HG02981 (cell line): Measurements from ENCODE around the gene UBE2R2.
"Not testable (repeated sequence)": the region's sequence is repeated elsewhere in the genome, so short reads cannot be mapped to it uniquely, and the experiment has no call there.

Source experiments
- ATAC-seq: cut with Tn5 transposase; IDR thresholded peaks from one replicate; pipeline ENCODE4 v1.9.1; 2021; ENCODE audit warnings: mild to moderate bottlenecking, moderate library complexity; ENCODE audit not compliant: unreplicated experiment

The UBE2R2 gene

GRCh38 chr9:33837138-33837537 is 20.2 kb downstream of the UBE2R2 start:
- no peak for ATAC-seq

DNA sequence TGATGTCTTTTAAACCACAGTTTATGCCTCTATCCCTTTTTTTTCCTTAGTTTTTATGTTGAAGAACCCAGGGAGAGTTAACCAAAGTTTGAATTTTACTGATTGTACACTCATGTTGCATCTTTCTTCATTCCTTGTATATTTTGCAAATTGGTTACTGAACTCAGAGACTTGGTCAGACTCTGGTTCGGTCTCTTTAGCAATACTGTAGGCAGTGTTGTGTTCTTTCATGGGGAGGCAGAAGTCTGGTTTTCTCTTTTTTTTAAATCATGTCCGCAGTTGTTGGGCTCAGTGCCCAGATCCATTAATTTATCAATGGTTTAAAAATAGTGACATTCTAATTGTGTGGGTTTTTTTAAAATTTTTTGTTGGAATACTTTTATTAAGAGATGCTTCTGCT is 23.4 kb downstream of the UBE2R2 start:
- no peak for ATAC-seq

GRCh38 chr9:33843312-33843961 is 26.5 kb downstream of the UBE2R2 start:
- no peak for ATAC-seq

- no peak for ATAC-seq
These were observed 29.3 kb downstream of the UBE2R2 start for GRCh38 chr9:33846231-33846630.

GRCh38 chr9:33847894-33848205 is 30.9 kb downstream of the UBE2R2 start:
- not testable (repeated sequence) for ATAC-seq

- no peak for ATAC-seq
These were observed 33.3 kb downstream of the UBE2R2 start for GRCh38 chr9:33850267-33850629.

DNA sequence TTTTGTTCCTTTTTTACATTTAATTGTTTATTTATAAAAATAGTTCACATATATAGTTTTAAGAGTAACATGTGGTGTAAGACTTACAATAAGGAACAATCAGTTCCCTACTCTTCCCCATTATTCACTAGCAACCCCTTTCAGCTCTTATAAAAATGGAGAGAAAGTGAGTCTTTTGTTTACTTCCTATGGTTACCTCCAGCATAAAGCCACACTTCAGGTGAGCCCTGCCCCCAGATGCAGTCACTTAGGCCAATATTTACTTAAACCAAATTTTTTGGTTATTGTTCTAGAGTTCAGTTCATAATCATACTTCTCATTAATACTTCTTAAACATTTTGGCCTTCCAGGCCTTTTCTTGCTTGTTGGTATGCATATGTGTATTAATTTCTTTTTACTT is 33.7 kb downstream of the UBE2R2 start:
- no peak for ATAC-seq

- ATAC-seq: no peak
These were observed 34.3 kb downstream of the UBE2R2 start for GRCh38 chr9:33851301-33851700.

DNA sequence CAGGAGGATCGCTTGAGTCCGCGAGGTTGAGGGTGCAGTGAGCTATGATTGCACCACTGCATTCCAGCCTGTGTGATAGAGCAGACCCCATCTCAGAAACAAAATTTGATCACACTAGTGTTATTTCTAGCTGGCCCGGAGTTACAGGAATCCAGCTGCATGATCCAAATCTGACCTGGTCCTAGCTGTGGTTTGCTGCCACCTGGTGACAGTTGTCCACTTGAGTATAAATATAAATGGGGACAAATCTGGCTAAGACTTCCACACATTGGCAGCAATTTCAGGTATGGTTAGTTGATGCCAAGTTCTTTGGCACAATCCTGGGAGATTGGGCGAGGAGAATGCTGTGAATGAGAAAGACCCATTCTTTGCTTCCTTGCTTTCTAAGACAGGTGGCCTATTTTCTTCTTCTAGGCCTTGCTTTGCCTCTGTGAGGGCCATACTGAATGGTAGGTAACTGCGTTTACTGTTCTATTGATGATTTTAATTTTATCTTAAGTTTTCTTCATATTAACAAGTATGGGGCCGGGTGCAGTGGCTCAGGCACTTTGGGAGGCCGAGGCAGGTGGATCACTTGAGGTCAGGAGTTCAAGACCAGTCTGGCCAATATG is 35.4 kb downstream of the UBE2R2 start:
- no peak for ATAC-seq

- ATAC-seq: no peak
These were observed 39.3 kb downstream of the UBE2R2 start for GRCh38 chr9:33856247-33856646.

GRCh38 chr9:33858423-33858822 is 41.5 kb downstream of the UBE2R2 start:
- no peak for ATAC-seq

DNA sequence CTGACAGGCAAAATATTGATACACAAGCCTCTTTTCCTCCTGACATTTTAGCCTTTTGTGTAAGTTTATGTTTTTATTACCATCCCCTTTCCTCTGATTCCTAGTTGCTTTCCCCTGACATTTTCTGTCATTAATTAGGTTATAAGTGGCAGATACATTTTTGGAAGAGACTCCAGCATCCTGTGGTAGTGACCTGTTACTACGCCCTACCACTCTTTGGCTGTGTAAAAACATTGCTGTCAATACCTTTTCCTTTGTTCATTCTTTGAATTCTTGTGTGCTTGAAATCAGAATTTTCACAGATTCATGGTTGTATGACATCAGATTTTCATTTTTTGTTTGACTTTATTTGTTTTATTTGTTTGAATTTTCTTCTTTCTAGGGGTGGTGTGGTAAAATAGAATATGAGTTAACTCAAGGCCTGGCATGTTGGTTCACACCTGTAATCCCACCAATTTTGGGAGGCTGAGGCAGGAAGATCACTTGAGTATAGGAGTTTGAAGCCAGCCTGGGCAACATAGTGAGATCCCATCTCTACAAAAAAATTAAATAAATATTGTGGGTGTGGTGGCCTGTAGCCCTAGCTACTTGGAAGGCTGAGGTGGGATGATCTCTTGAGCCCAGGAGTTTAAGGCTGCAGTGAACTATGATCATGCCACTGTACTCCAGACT is 43.4 kb downstream of the UBE2R2 start:
- no peak for ATAC-seq

DNA sequence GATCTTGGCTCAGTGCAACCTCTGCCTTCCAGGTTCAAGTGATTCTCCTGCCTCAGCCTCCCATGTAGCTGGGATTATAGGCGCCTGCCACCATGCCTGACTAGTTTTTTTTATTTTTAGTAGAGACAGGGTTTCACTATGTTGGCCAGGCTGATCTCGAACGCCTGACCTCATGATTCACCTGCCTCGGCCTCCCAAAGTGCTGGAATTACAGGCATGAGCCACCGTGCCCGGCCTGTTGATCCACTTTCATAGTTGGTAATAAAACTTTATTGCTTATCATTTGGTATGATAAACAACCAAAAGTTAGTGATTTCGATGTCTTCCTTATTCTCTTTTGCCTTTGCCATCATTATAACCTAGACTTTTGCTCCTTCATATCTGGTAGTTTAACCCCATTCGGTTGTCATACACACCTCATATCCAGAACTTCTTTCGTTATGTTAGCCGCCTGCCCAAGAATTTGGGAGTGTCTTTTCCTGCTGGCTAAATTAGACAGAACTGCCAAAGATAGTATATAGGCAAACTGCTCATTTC is 45.0 kb downstream of the UBE2R2 start:
- no peak for ATAC-seq

DNA sequence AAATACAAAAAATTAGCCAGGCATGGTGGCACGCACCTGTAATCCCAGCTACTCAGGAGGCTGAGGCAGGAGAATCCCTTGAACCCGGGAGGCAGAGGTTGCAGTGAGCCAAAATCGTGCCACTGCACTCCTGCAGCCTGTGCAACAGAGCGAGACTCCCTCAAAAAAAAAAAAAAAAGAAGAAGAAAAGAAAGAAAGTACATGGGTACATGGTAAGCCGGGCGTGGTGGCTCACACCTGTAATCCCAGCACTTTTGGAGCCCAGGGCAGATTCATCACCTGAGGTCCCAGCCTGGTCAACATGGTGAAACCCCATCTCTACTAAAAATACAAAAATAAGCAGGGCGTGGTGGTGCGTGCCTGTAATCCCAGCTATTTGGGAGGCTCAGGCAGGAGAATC is 46.1 kb downstream of the UBE2R2 start:
- ATAC-seq: not testable (repeated sequence)

DNA sequence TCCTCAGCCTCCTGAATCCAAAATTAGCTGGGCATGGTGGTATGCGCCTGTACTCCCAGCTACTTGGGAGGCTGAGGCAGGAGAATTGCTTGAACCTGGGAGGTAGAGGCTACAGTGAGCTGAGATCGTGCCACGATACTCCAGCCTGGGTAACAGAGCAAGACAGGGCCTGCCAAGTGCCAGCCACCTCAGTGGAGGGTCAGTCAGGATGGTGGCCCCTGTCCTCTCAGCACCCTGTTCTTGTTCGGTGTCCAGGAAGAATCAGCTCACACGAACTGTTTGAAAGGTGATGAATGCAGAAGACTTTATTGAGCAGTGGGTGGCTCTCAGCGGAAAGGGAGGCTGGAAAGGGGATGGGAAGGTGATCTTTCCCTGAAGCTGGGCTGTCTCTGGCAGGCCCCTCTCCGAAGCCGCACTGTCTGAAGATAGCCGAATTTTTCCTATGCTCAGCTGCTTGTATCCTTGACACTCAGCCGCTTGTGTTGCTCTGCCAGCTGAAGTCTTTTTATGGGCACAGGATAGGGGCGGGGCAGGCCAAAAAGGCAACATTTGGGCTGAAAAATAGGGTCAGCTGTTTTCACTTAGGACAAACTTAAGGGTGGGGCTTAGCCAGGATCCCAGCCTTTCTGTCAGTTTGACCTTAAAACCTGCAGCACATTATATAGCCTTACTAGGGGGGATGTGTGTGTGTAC is 50.9 kb downstream of the UBE2R2 start:
- no peak for ATAC-seq

GRCh38 chr9:33868440-33868973 is 51.5 kb downstream of the UBE2R2 start:
- ATAC-seq: no peak

DNA sequence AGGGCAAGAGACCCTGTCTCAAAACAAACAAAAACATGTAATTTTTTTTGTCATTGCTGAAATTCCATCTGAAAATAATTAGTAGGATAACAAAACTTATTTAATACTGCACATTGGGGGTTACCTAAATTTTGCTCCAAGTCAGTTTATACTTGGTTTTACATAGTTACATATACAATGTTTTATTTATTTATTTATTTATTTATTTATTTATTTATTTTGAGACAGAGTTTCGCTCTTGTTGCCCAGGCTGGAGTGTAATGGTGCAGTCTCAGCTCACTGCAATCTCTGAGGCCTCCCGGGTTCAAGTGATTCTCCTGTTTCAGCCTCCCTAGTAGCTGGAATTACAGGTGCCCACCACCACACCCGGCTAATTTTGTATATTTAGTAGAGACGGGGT is 52.3 kb downstream of the UBE2R2 start:
- not testable (repeated sequence) for ATAC-seq

- no peak for ATAC-seq
These were observed 60.9 kb downstream of the UBE2R2 start for GRCh38 chr9:33877727-33878489.

DNA sequence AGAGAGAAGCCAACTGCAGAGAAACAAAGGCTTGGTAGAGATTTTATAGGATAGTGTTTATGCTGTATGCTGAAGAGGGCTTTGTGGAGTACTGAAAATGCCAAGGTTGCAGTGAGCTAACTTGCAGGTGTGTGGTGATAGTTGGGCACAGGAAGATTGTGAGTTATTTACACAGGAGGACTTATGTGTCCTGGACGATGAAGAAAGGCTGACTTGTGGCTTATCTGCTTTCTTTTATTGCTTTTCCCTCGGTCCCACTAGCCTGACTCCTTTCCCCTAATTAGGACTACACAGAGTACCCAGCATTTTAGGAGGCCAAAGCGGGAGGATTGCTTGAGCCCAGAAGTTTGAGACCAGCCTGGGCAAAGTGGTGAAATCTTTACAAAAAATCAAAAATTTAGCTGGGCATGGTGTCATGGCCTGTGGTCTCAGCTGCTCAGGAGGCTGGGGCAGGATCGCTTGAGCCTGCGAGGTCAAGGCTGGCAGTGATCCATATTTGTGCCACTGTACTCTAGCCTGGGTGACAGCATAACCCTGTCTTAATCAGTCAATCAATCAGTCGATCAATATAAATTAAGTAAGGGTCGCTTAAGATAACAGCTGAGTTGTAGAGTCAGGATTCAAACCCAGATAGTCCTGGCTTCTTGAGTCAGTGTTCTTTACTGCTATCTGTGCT is 61.9 kb downstream of the UBE2R2 start:
- no peak for ATAC-seq
